DMS 273 (cell line): ENCODE measurements around the gene FBXL17.
A peak's percentile ranks its signal among the peaks of the same experiment; 100 is the strongest.

Experiments
- DNase-seq: peaks from one replicate; lab custom pipeline; 2025; ENCODE audit not compliant: unreplicated experiment; lab: John Stamatoyannopoulos, UW

Gene FBXL17

GRCh38 chr5:107959573-107960279, 422.2 kb downstream of the FBXL17 start:
- no peak for DNase-seq

- DNase-seq = peak; percentile 5
Measured at GRCh38 chr5:107958861-107959260, 423.0 kb downstream of the FBXL17 start.

GRCh38 chr5:107958432-107958831, 423.5 kb downstream of the FBXL17 start:
- no peak for DNase-seq

GRCh38 chr5:107957051-107957450, 424.8 kb downstream of the FBXL17 start:
- DNase-seq = peak; percentile 69

- no peak for DNase-seq
Measured at GRCh38 chr5:107955321-107955720, 426.6 kb downstream of the FBXL17 start.

GRCh38 chr5:107954254-107954653, 427.6 kb downstream of the FBXL17 start:
- no peak for DNase-seq

GRCh38 chr5:107952450-107952849, 429.4 kb downstream of the FBXL17 start:
- peak; percentile 47 for DNase-seq

- DNase-seq = peak; percentile 58
Measured at GRCh38 chr5:107951309-107951708, 430.6 kb downstream of the FBXL17 start.

GRCh38 chr5:107950776-107951175, 431.1 kb downstream of the FBXL17 start:
- DNase-seq = no peak

- no peak for DNase-seq
Measured at GRCh38 chr5:107949688-107950341, 432.1 kb downstream of the FBXL17 start.

GRCh38 chr5:107948377-107948776, 433.5 kb downstream of the FBXL17 start:
- peak; percentile 46 for DNase-seq

- no peak for DNase-seq
Measured at GRCh38 chr5:107945061-107945460, 436.8 kb downstream of the FBXL17 start.

- DNase-seq = no peak
Measured at GRCh38 chr5:107943923-107944322, 438.0 kb downstream of the FBXL17 start.

GRCh38 chr5:107941036-107941435, 440.9 kb downstream of the FBXL17 start:
- no peak for DNase-seq

GRCh38 chr5:107937651-107938355, 444.1 kb downstream of the FBXL17 start:
- peak; percentile 38 for DNase-seq

- peak; percentile 63 for DNase-seq
Measured at GRCh38 chr5:107937204-107937603, 444.7 kb downstream of the FBXL17 start.

- no peak for DNase-seq
Measured at GRCh38 chr5:107936515-107936914, 445.4 kb downstream of the FBXL17 start.

GRCh38 chr5:107935645-107936044, 446.3 kb downstream of the FBXL17 start:
- peak; percentile 67 for DNase-seq

- no peak for DNase-seq
Measured at GRCh38 chr5:107933326-107933725, 448.6 kb downstream of the FBXL17 start.

GRCh38 chr5:107930891-107931290, 451.0 kb downstream of the FBXL17 start:
- DNase-seq = no peak

- DNase-seq = no peak
Measured at GRCh38 chr5:107930092-107930491, 451.8 kb downstream of the FBXL17 start.

GRCh38 chr5:107929080-107929479, 452.8 kb downstream of the FBXL17 start:
- DNase-seq = no peak
